CD1c-positive myeloid dendritic cell (primary cell): ENCODE measurements around the gene ELMO1.

Experiments
- DNase-seq: peaks from one replicate; pipeline ENCODE4 v3.0.0-alpha.2; 2016; ENCODE audit errors: extremely low spot score

Gene ELMO1

DNA sequence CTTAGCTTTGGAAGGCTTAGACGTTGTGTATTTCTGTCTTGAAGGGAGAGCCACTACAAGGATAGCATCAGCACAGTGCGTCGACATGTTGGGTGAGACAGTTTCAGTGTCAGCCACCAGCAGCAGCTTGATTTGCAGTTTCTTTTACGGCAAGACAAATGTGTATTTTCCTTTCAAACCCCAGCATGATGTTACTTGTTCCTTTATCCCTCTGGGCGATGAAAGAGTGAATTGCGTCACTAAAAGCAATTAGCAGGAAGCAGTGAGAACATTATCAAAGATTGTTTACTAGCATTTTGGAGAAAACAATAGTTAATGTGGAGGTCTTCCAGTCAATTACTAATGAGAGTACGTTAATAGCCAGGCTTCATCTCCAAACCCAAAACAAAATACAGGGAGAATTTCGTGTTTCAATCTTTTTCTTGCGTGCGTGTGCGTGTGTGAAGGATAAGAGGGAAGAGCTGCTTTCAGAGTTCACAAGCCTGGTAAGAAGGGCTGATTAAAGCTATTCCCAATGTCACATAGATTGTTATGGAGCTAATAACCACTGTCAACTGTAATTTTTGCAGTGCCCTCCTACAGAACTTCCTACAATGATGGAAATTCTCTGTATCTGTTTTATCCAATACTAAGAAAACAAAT lies 567.3 kb downstream of the ELMO1 start:
- DNase-seq = no peak

- no peak for DNase-seq
These were observed 568.6 kb downstream of the ELMO1 start for GRCh38 chr7:36880108-36880507.

DNA sequence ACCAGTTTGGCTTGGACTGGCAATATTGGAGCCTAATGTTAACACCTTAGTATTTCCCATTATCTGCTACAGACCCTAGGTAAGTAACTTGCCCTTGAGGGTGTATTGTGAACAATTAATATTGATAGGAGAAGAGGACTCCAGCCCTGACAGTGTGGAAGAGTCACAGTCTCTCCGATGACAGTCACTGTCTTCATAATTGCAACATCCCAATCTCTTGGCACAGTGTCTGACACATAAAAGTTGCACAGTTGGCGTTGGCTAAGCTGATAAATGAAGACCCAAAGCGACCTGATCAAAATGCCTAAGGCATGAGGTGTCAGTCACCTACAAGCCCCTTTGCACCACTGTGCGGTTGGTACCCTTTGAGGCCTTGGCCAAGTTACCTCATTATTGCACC lies 569.6 kb downstream of the ELMO1 start:
- no peak for DNase-seq

- DNase-seq = no peak
These were observed 570.4 kb downstream of the ELMO1 start for GRCh38 chr7:36878288-36878687.

GRCh38 chr7:36875794-36876193 lies 572.9 kb downstream of the ELMO1 start:
- no peak for DNase-seq

DNA sequence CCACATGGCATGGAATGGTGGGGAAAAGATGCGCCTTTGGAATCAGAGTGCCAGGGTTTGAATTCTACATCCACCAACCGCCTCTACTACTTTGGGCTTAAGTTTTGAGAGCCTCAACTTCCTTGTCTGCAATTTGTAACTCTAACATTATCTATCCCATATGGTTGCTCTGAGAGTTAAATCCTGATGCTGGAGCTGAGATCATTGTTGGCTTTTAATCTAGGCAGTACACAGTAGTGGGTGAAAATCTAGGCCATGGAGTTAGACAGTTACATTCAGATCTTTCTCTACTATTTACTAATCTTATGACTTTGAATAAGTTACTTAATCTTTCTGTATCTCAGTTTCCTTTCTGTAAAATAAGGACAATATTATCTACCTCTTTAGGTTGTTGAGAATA lies 574.6 kb downstream of the ELMO1 start:
- no peak for DNase-seq

DNA sequence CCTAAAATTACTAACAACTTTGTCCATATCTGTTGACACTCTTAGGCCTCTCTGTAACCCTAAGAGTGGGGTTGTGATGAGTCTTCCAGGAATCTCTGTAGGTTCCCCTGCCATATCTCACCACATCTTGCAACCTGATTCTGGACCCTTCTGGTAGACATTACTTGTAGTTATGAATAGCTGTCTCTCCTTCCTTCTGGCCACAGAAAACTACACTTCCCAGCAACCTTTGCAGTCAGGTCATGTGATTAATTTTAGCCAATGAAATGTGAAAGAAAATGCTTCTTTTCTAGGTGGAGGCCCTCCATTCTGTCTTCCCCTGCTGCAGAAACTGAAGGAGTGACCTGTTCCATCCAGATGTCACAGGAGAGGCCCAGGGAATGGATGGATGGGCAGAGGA lies 576.8 kb downstream of the ELMO1 start:
- DNase-seq = no peak

- no peak for DNase-seq
These were observed 577.3 kb downstream of the ELMO1 start for GRCh38 chr7:36871355-36871738.

- DNase-seq = no peak
These were observed 577.9 kb downstream of the ELMO1 start for GRCh38 chr7:36870625-36871354.

DNA sequence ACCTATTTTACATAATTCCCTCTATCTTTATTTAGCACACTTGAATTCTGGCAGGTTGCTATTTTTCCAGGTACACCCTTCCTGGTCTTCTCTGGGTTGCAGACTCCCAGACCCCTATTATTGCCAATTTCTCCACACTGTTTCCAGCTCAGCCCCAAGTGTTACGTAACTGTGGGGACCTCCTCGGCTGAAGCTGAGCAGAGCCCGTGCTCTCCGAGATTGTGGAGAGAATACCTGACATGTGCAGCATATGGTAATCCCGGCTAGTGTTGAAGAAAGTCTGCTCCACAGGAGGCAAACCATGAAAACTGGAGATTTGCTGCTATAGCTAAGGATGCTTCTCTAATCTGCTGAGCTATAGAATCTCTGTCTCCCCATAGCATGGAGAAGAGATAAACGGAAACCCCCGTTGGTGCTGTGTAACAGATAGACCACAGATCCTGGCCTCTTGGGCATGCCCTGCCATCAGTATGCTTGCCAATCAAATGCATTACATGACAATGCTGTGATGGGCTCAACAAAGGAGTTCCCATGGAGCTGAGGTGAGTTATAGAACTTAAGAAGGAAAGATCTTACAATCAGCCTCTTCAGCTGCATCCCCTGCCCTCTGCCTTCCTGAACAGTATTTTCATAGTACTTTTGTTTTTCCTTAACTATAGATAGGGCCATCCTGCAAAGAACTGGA lies 579.8 kb downstream of the ELMO1 start:
- DNase-seq = no peak

- no peak for DNase-seq
These were observed 583.6 kb downstream of the ELMO1 start for GRCh38 chr7:36865019-36865418.

DNA sequence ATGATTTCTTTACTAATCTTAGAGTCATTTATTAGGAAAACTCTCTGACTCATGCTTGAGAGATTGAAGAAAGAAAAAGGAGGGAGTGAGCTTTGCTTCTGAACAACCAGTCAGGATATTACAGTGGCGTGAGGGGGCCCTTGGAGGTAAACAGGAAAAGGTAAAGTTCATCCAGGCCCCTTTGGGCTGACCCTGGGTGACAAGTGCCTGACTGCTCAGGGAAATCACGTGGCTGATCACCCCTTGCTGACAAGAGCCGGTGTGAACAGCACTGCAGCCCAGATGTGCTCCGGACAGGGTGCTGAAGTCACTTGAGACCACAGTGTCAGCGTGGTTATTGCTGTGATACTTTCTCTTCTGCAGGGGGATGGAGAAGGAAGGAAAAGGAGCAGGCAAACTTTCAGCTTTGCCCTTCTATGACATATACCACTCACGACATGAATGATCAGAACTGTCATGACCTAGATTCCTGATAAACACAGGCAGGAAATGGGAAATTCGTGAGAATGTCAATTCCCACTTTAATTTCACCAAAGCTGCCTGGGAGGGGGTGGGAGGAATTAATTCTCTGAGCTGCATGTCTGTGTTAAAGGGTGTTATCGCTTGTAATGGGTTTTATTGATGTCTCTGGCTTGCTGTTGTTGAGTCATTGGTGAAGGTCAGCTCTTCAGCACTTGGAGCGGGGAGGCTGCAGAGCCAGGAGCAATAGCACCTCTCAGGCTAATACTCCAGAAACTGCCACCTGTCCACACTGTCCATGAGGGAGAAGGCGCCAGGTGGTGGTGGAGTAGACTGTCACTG lies 584.6 kb downstream of the ELMO1 start:
- DNase-seq = no peak

GRCh38 chr7:36862771-36863261 lies 585.8 kb downstream of the ELMO1 start:
- DNase-seq = no peak

GRCh38 chr7:36861656-36862055 lies 587.0 kb downstream of the ELMO1 start:
- DNase-seq = no peak

DNA sequence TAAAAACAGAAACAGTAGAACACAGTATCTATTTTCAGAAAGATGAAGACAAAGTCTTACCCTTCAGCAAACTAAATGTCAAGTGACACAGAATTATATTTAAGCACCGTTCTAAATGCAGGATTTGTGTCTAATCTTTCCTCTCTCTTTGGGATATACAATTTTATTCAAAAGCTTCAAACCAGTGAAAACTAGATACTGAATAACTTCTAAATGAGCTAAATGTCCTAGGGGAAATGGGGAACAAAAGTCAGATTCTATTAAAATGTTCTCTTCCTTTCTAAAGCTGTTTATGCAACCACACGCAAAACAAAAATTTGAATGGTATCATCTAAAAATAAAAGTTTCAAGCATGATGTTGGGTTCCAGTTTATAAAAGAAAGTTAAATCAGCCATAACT lies 588.0 kb downstream of the ELMO1 start:
- no peak for DNase-seq

DNA sequence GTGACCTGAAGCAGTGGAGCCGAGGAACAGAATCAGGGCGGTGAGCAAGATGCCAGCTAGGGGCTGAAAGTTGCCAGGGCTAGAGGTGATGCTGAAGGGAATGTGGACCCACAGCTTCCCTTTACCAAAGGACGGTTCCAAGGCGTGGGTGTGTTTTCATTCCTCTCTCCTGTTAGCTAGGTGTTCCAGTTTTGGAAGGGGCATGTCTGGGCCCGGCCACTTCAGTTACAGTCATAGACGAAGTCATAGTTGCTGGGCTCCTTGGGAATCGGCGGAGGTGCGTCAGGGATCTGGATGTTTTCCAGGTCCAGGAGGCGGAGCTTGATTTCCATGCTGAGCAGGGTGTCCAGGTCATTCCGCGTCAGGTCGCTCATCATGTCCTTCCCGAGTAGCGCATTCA lies 593.3 kb downstream of the ELMO1 start:
- DNase-seq = no peak

- no peak for DNase-seq
These were observed 594.0 kb downstream of the ELMO1 start for GRCh38 chr7:36854652-36855051.

- DNase-seq = no peak
These were observed 595.7 kb downstream of the ELMO1 start for GRCh38 chr7:36852931-36853330.

- DNase-seq = no peak
These were observed 596.6 kb downstream of the ELMO1 start for GRCh38 chr7:36852017-36852416.

GRCh38 chr7:36851382-36851781 lies 597.3 kb downstream of the ELMO1 start:
- DNase-seq = no peak

DNA sequence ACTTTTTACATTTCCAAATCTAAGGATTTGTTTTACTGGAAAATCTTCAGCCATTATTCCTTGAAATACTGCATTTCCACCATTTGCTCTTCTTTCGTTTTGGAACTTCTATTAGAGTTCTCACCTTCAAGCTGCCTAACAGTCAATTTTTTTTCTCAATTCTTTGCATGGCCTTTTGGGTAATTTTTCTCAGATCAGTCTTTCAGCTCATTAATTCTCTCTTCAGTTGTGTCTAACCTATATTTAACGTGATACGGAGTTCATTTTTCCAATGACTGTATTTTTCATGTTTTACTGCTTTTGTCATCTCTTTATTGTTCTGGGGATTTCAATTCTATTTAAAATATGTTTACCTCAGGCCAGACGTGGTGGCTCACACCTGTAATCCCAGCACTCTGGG lies 600.7 kb downstream of the ELMO1 start:
- DNase-seq = no peak

DNA sequence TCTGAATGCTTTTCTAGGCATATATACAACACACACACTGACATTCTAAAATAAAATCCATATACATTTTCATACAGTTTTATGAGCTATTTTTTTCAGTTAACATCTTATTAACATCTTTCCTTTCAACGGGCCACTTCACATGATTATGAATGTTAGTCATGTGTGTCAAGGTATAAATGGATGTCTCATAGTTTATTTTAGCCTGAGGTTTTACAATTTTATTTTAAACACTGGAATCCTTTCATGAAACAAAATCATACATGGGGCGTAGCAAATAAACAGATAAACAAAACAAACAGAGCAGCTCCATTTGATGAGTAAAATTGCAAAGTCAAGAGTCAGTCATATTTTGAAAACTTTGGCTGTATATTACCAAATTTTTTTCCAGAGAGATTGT lies 604.3 kb downstream of the ELMO1 start:
- DNase-seq = no peak
